GM12864 (cell line): ENCODE results near the gene MTIF3.

Source experiments
- DNase-seq: peaks from one replicate; pipeline ENCODE4 v3.0.0-alpha.2; 2011; ENCODE audit warnings: low read depth
- H3K4me3 ChIP-seq: 2 replicates; pipeline ENCODE4 v1.5.1; 2011; ENCODE audit warnings: mild to moderate bottlenecking, low read depth, low read length, control low read depth
- CTCF ChIP-seq: IDR thresholded peaks from 2 replicates; pipeline ENCODE4 v1.5.1; 2011; ENCODE audit warnings: low read depth, mild to moderate bottlenecking, moderate library complexity, low read length, control low read depth, inconsistent platforms; ENCODE audit errors: missing control alignments

The MTIF3 gene

GRCh38 chr13:27489456-27489855 is 39.1 kb upstream of the MTIF3 start:
- DNase-seq = no peak
- H3K4me3 ChIP-seq = no peak overlapping the region
- no peak for TF ChIP-seq CTCF

DNA sequence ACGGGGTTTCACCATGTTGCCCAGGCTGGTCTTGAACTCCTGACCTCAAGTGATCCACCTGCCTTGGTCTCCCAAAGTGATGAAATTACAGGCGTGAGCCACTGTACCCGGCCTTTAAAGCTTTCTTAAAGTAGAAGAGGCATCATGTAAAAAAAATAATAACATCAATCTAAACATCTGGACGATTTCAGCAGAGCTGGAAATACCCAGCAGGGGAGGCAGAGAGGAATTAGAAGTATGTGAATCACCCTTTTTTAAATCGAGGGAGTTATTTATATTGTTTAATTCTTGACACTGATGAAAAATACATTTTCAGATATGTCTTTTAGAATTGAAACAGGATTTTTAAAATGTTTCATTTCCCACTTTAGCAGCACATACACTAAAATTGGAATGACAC is 37.4 kb upstream of the MTIF3 start:
- H3K4me3 ChIP-seq = no peak overlapping the region
- no peak for DNase-seq
- TF ChIP-seq CTCF = no peak

DNA sequence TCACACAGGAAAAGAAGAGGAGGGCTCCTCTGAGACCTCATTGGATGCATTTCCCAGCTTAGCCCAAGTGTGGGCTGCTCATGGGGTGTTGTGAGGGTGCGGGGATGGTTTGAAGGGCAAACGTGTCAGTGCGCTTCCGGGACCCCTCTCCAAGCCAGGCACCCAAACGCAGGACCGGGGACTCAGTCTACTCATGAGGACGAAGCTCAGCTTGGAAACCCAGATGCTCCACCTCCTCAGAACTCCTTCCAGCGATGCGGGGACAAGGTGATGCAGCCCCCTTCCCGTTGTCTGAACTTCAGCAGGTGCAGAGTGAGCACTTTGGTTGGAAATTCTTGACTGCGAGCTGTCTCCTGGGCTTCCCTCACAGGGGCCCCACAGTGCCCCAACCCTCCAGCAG is 33.1 kb upstream of the MTIF3 start:
- no peak for TF ChIP-seq CTCF
- H3K4me3 ChIP-seq = no peak overlapping the region
- no peak for DNase-seq

GRCh38 chr13:27482983-27483382 is 32.6 kb upstream of the MTIF3 start:
- peak; percentile 87 for DNase-seq
- no peak for TF ChIP-seq CTCF
- H3K4me3 ChIP-seq = peak overlapping the region; percentile 3; the same call in 1 of the 2 replicates

DNA sequence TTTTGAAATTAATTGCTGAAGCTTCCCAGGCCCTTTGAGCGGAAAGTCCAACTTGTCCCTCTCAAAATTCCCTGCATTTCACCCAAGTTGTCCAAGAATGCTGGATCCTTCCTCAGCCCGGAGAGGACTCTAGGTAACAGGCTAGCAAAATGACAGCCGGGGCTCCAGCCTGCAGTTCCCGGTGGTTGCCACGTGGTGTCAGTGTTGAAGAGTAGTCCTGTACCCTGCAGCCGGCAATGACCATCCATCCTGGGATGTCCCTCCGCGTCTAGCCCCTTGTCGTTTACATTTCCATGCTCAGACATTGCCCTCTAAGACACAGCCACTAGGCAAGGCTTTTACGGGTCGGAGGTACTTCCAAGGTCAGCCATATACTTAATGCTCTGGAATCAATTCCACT is 31.4 kb upstream of the MTIF3 start:
- TF ChIP-seq CTCF = peak; percentile 69
- no peak for DNase-seq
- H3K4me3 ChIP-seq = no peak overlapping the region

GRCh38 chr13:27476943-27477703 is 26.8 kb upstream of the MTIF3 start:
- TF ChIP-seq CTCF = peak; percentile 20
- H3K4me3 ChIP-seq = no peak overlapping the region
- peak; percentile 51 for DNase-seq

GRCh38 chr13:27474751-27475268 is 24.4 kb upstream of the MTIF3 start:
- no peak for DNase-seq
- H3K4me3 ChIP-seq = no peak overlapping the region

More at GRCh38 chr13:27474751-27475268, 24.4 kb upstream of the MTIF3 start:
- TF ChIP-seq CTCF = no peak
